Brain microvascular endothelial cell (primary cell): ENCODE results near the gene HOXD8.

Experiments used
- DNase-seq: peaks from one replicate; pipeline ENCODE4 v3.0.0-alpha.2; 2020
- H3K27ac ChIP-seq: fragments of 250-450 bp; sonication (Bioruptor Pico); 2 replicates; pipeline ENCODE4 v1.5.1; 2020; ENCODE audit warnings: mild to moderate bottlenecking, moderate library complexity
- H3K27me3 ChIP-seq: fragments of 250-450 bp; sonication (Bioruptor Pico); replicated peaks from 2 replicates; pipeline ENCODE4 v1.5.1; 2020; ENCODE audit warnings: mild to moderate bottlenecking
- H3K36me3 ChIP-seq: fragments of 250-450 bp; sonication (Bioruptor Pico); replicated peaks from 2 replicates; pipeline ENCODE4 v1.5.1; 2020; ENCODE audit warnings: mild to moderate bottlenecking
- H3K4me3 ChIP-seq: 2 replicates; pipeline ENCODE4 v1.5.1; 2011; ENCODE audit warnings: low read depth, mild to moderate bottlenecking, control low read depth, low read length, moderate library complexity
- in situ Hi-C: cut with HindIII; loops from 2 replicates; pipeline ENCODE4 v1.10.0; 2017; ENCODE audit warnings: low sequenced_read_pairs, low pct_ligation_motif_present
- TF ChIP-seq, protein P1 (sequence below): IDR thresholded peaks from 2 replicates; pipeline ENCODE4 v1.5.1; 2011; ENCODE audit warnings: low read depth, mild to moderate bottlenecking, moderate library complexity, low read length, control low read depth, inconsistent platforms; ENCODE audit errors: missing control alignments

The HOXD8 gene

GRCh38 chr2:176160986-176161824, 31.7 kb downstream of the HOXD8 start:
- no peak for DNase-seq
- Histone ChIP-seq H3K4me3 (no peak overlapping the region), H3K27ac (no peak overlapping the region), H3K36me3 (no peaks in the 10 kb centered on the region), H3K27me3 (peaks cover 96% of the 10 kb centered on the region)
- in situ Hi-C loops, result no loop called here
- TF ChIP-seq, protein P1, sequence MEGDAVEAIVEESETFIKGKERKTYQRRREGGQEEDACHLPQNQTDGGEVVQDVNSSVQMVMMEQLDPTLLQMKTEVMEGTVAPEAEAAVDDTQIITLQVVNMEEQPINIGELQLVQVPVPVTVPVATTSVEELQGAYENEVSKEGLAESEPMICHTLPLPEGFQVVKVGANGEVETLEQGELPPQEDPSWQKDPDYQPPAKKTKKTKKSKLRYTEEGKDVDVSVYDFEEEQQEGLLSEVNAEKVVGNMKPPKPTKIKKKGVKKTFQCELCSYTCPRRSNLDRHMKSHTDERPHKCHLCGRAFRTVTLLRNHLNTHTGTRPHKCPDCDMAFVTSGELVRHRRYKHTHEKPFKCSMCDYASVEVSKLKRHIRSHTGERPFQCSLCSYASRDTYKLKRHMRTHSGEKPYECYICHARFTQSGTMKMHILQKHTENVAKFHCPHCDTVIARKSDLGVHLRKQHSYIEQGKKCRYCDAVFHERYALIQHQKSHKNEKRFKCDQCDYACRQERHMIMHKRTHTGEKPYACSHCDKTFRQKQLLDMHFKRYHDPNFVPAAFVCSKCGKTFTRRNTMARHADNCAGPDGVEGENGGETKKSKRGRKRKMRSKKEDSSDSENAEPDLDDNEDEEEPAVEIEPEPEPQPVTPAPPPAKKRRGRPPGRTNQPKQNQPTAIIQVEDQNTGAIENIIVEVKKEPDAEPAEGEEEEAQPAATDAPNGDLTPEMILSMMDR, result no peak

GRCh38 chr2:176161825-176162626, 32.5 kb downstream of the HOXD8 start:
- in situ Hi-C loops, result no loop called here
- no peak for DNase-seq
- H3K36me3 ChIP-seq, result no peaks in the 10 kb centered on the region
- no peak overlapping the region for H3K4me3 ChIP-seq
- H3K27ac ChIP-seq, result no peak overlapping the region
- TF ChIP-seq, protein P1, result no peak
- peaks cover 96% of the 10 kb centered on the region for H3K27me3 ChIP-seq

GRCh38 chr2:176162911-176163671, 33.6 kb downstream of the HOXD8 start:
- Histone ChIP-seq H3K27ac (no peak overlapping the region), H3K27me3 (peaks cover 91% of the 10 kb centered on the region), H3K4me3 (no peak overlapping the region), H3K36me3 (no peaks in the 10 kb centered on the region)
- TF ChIP-seq, protein P1, result no peak
- in situ Hi-C loops, result no loop called here
- DNase-seq, result no peak

DNA sequence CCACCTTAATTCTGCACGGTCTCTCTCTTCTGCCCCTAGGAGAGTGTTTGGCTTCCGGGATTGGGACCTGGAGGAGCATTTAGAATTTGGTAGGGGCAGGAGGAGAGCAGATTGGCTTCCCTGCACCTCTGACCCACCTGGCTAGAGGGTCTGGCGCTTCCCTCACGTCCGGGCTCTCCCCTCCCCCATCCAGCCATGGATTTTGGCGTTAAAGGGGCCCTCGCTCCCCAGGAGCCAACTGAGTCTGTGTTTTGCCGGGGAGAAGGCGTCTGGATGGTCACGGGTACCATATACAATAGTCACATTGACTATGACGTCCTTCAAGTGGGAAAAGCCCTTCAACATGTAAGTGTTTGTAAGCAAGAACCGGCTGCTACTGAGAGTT, 34.2 kb downstream of the HOXD8 start:
- no peak for DNase-seq
- Histone ChIP-seq H3K27ac (no peak overlapping the region), H3K36me3 (no peaks in the 10 kb centered on the region), H3K4me3 (no peak overlapping the region), H3K27me3 (peaks cover 87% of the 10 kb centered on the region)
- in situ Hi-C loops, result no loop called here
- TF ChIP-seq, protein P1, result no peak

- Histone ChIP-seq H3K4me3 (no peak overlapping the region), H3K27me3 (peaks cover 88% of the 10 kb centered on the region), H3K27ac (no peak overlapping the region), H3K36me3 (no peaks in the 10 kb centered on the region)
- TF ChIP-seq, protein P1, result no peak
- no peak for DNase-seq
- in situ Hi-C loops, result no loop called here
These were observed 34.7 kb downstream of the HOXD8 start for GRCh38 chr2:176164201-176164600.
